GM12892 (cell line): ENCODE data around the gene CHD9NB.

Source experiments
- POLR2A ChIP-seq: IDR thresholded peaks from 2 replicates; pipeline ENCODE4 v1.6.1; 2011; ENCODE audit warnings: low read depth, low read length, control low read depth
- TAF1 ChIP-seq: IDR thresholded peaks from 2 replicates; pipeline ENCODE4 v1.6.1; 2011; ENCODE audit warnings: low read depth, mild to moderate bottlenecking, control low read depth, low read length, borderline replicate concordance

GRCh38 chr16:53059672-53060071 lies 7.0 kb upstream of the CHD9NB start:
- TF ChIP-seq POLR2A (no peak), TAF1 (no peak)
